ENCODE data around the gene NPB.
A peak's percentile ranks its signal among the peaks of the same experiment; 100 is the strongest.

Gene NPB

GRCh38 chr17:81860756-81861568 is 41.1 kb upstream of the NPB start:
- DNase-seq (ENCODE audit: low read depth), result peak; percentile 100
- peak; percentile 13 for TF ChIP-seq CTCF (IDR thresholded peaks at IDR 0.05; ENCODE audit: low read length, missing control alignments)
- peak overlapping the region; percentile 62 for H3K4me3 ChIP-seq (replicated peaks; ENCODE audit: low read depth, low read length)

GRCh38 chr17:81863123-81863675 is 38.8 kb upstream of the NPB start:
- no peak overlapping the region for H3K4me3 ChIP-seq (replicated peaks; ENCODE audit: low read depth, low read length)
- DNase-seq (ENCODE audit: low read depth), result peak; percentile 33
- no peak for TF ChIP-seq CTCF (IDR thresholded peaks at IDR 0.05; ENCODE audit: low read length, missing control alignments)

- no peak overlapping the region for H3K4me3 ChIP-seq (replicated peaks; ENCODE audit: low read depth, low read length)
- no peak for TF ChIP-seq CTCF (IDR thresholded peaks at IDR 0.05; ENCODE audit: low read length, missing control alignments)
- no peak for DNase-seq (ENCODE audit: low read depth)
Measured at GRCh38 chr17:81863833-81864768, 37.9 kb upstream of the NPB start.

- no peak for DNase-seq (ENCODE audit: low read depth)
- H3K4me3 ChIP-seq (replicated peaks; ENCODE audit: low read depth, low read length), result no peak overlapping the region
- TF ChIP-seq CTCF (IDR thresholded peaks at IDR 0.05; ENCODE audit: low read length, missing control alignments), result no peak
Measured at GRCh38 chr17:81865358-81865732, 36.7 kb upstream of the NPB start.

GRCh38 chr17:81865733-81866439 is 36.2 kb upstream of the NPB start:
- no peak overlapping the region for H3K4me3 ChIP-seq (replicated peaks; ENCODE audit: low read depth, low read length)
- no peak for TF ChIP-seq CTCF (IDR thresholded peaks at IDR 0.05; ENCODE audit: low read length, missing control alignments)
- DNase-seq (ENCODE audit: low read depth), result peak; percentile 36

GRCh38 chr17:81866440-81867169 is 35.4 kb upstream of the NPB start:
- no peak overlapping the region for H3K4me3 ChIP-seq (replicated peaks; ENCODE audit: low read depth, low read length)
- TF ChIP-seq CTCF (IDR thresholded peaks at IDR 0.05; ENCODE audit: low read length, missing control alignments), result no peak
- peak; percentile 29 for DNase-seq (ENCODE audit: low read depth)
